Measurements from ENCODE around the gene UGT2B7.
"Not testable (repeated sequence)": the region's sequence is repeated elsewhere in the genome, so short reads cannot be mapped to it uniquely, and the experiment has no call there.

Gene UGT2B7

GRCh38 chr4:69099910-69100309 is 3.6 kb downstream of the UGT2B7 start:
- TF ChIP-seq CTCF (IDR thresholded peaks at IDR 0.05; ENCODE audit: low read depth, low read length), result no peak
- no peak for DNase-seq (ENCODE audit: extremely low read depth, low read depth)

- not testable (repeated sequence) for DNase-seq (ENCODE audit: extremely low read depth, low read depth)
Measured at GRCh38 chr4:69102668-69103067, 6.4 kb downstream of the UGT2B7 start.

DNA sequence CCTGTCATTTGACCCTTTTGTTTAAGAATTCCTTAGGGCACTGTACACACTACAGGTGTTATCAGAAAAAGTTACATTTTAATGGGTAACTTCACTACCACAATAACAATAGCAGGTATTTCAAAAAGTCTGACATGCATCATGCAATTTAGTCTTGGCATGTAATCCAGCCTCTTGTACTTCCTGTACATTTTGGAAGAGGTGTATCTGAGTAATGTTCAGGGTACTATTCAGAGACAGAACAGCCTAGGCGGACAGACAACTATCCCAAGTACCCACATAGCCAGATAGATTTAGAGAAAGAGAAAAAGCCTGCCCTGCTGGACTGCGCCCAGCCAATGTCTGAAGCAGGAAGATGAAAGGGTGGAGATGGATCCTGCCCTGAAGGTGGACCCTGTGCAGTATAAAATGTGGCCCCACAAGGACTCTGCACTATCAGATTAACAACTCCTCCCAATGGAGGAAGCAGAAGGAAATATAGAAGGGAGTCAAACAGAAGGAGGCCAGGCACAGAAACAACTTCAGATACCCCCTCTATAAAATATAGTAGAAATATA is 8.5 kb downstream of the UGT2B7 start:
- TF ChIP-seq CTCF (IDR thresholded peaks at IDR 0.05; ENCODE audit: low read depth, low read length), result no peak
- no peak for DNase-seq (ENCODE audit: extremely low read depth, low read depth)

DNA sequence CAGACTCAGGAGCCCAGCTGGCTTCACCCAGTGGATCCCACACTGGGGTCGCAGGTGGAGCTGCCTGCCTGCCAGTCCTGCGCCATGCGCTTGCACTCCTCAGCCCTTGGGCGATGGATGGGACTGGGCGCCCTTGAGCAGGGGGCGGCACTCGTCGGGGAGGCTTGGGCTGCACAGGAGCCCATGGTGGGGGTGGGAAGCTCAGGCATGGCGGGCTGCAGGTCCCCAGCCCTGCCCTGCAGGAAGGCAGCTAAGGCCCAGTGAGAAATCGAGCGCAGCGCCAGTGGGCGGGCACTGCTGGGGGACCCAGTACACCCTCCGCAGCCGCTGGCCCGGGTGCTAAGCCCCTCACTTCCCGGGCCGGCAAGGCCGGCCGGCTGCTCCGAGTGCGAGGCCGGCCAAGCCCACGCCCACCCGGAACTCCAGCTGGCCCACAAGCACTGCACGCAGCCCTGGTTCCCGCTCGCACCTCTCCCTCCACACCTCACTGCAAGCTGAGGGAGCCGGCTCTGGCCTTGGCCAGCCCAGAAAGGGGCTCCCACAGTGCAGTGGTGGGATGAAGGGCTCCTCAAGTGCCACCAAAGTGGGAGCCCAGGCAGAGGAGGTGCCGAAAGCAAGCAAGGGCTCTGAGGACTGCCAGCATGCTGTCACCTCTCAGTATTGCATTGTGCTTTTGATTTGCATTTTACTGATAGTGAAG is 19.0 kb downstream of the UGT2B7 start:
- not testable (repeated sequence) for DNase-seq (ENCODE audit: extremely low read depth, low read depth)

DNA sequence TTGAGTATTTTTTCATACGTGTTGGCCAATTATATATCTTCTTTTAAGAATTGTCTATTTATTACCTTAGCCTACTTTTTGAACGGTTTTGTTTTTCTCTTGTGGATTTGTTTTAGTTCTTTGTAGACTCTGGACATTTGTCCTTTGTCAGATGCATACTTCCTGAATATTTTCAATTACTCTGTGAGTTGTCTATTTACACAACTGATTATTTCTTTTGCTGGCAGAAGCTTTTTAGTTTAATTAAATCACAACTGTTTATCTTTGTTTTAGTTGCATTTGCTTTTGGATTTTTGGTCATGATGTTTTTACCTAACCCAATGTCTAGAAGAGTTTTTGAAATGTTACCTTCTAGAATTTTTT is 19.6 kb downstream of the UGT2B7 start:
- TF ChIP-seq CTCF (IDR thresholded peaks at IDR 0.05; ENCODE audit: low read depth, low read length), result no peak

DNA sequence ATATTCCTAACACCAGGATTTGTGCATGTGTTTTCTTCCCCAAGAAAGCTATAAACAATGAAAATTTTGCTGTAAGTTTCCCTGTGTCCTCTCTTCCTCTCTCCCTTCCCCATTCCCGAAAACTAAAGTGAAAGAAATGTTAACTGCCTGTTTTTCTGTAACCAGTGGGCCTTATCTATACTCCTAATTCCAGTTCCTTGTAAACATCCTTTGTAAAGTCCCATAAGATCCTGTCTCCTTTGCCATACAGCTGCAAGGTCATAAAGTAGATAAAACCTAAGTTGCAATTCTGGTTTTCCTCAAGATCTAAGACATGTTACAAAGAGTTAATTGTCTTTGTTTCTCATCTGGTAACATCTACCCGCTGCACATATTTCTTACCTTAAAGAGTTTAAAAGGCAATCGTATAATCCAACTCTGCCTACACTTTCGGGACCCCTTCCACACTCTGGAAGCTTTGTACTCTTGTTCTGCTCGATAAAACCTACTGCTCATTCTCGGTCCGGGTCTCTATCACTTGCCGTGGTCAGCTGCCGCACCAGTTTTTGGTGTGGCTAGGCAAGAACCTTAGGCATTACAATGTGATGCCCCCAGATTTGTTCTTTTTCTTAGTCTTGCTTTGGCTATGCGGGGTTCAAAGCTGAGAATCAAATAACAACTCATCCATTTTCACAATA is 20.5 kb downstream of the UGT2B7 start:
- TF ChIP-seq CTCF (IDR thresholded peaks at IDR 0.05; ENCODE audit: low read depth, low read length), result no peak
- no peak for DNase-seq (ENCODE audit: extremely low read depth, low read depth)

More for the DNA sequence above, 19.6 kb downstream of the UGT2B7 start:
- no peak for DNase-seq (ENCODE audit: extremely low read depth, low read depth)

DNA sequence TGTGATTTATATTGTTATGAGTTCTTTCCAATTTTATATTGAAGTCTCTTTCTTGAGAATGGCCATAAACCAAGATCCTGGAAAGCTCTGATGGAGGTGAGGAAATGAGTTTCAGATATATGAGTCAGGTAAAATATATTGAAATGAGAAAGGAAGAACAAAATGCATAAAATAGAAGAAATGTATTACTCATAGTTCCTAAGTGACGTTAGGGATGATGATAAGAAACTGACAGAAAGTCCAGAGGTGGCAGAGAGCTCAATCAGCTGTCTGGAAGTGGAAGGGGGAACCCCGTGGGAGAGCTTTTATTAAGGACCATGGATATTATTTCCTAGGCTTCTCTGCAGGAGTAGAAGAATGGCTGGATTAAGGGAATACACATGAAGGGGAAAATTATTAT is 24.6 kb downstream of the UGT2B7 start:
- no peak for DNase-seq (ENCODE audit: extremely low read depth, low read depth)
- TF ChIP-seq CTCF (IDR thresholded peaks at IDR 0.05; ENCODE audit: low read depth, low read length), result no peak

- no peak for DNase-seq (ENCODE audit: extremely low read depth, low read depth)
- TF ChIP-seq CTCF (IDR thresholded peaks at IDR 0.05; ENCODE audit: low read depth, low read length), result no peak
Measured at GRCh38 chr4:69122476-69122875, 26.2 kb downstream of the UGT2B7 start.

Data from AG09319 (cell line).